Natural killer cell (primary cell): ENCODE measurements around the gene SMG1. TPM values are rescaled to one million over a fixed set of nuclear protein-coding genes. Genes with fewer than 3 reads are reported as not detected.
"Not testable (repeated sequence)": the region's sequence is repeated elsewhere in the genome, so short reads cannot be mapped to it uniquely, and the experiment has no call there.

Experiments used
- ATAC-seq, 3 donors: fragments of 150-1000 bp in 2 of 3; fragments of 200-7000 bp in 1 of 3; cut with Tn5 transposase; 1 replicate in 1 of 3; 2 replicates in 2 of 3; pipeline ENCODE4 v1.10.0; 2021; ENCODE audit warnings: mild to moderate bottlenecking in 2 of 3, moderate library complexity in 2 of 3
- DNase-seq, 2 donors: peaks; one replicate each; pipeline versions ENCODE4 v3.0.0 to v3.0.0-alpha.2; 2013 to 2021; ENCODE audit warnings: mixed read lengths in 1 of 2
- H3K27ac ChIP-seq: one replicate; pipeline ENCODE4 v1.5.1; 2013; ENCODE audit warnings: mild to moderate bottlenecking, low read length
- H3K27me3 ChIP-seq: one replicate; pipeline ENCODE4 v1.6.1; 2013; ENCODE audit warnings: low read length; ENCODE audit not compliant: control insufficient read depth, insufficient read depth
- H3K36me3 ChIP-seq: one replicate; pipeline ENCODE4 v1.6.1; 2013; ENCODE audit warnings: low read length; ENCODE audit not compliant: control insufficient read depth, insufficient read depth
- H3K4me1 ChIP-seq: one replicate; pipeline ENCODE4 v1.6.1; 2013; ENCODE audit warnings: low read length; ENCODE audit not compliant: control insufficient read depth, insufficient read depth
- H3K4me3 ChIP-seq: one replicate; pipeline ENCODE4 v1.5.1; 2013; ENCODE audit warnings: low read length
- H3K9me3 ChIP-seq: one replicate; pipeline ENCODE4 v1.6.1; 2013; ENCODE audit warnings: low read length; ENCODE audit not compliant: control insufficient read depth, insufficient read depth
- H3K27ac Mint-ChIP-seq, 2 donors: one replicate each; pipeline ENCODE4 v1.8.0; 2022; ENCODE audit warnings: mild to moderate bottlenecking in 2 of 2, mixed read lengths in 2 of 2, moderate library complexity in 1 of 2
- H3K27me3 Mint-ChIP-seq, 2 donors: one replicate each; pipeline ENCODE4 v1.8.0; 2022; ENCODE audit warnings: low read depth in 2 of 2, mixed read lengths in 2 of 2
- H3K36me3 Mint-ChIP-seq: one replicate; pipeline ENCODE4 v1.8.0; 2022; ENCODE audit warnings: mixed read lengths
- H3K4me1 Mint-ChIP-seq, 2 donors: one replicate each; pipeline ENCODE4 v1.8.0; 2022; ENCODE audit warnings: mixed read lengths in 2 of 2
- H3K4me3 Mint-ChIP-seq: one replicate; pipeline ENCODE4 v1.8.0; 2022; ENCODE audit warnings: mild to moderate bottlenecking, moderate library complexity, mixed read lengths
- H3K9me3 Mint-ChIP-seq, 2 donors: one replicate each; pipeline ENCODE4 v1.8.0; 2022; ENCODE audit warnings: mixed read lengths in 2 of 2
- WGBS: methylation state at CpG from one replicate; pipeline ENCODE4 v1.1.7; 2013; ENCODE audit warnings: missing lambda C conversion rate; ENCODE audit not compliant: insufficient coverage; 5-methylcytosine and 5-hydroxymethylcytosine counted together
- intact Hi-C: fragments of 100-400 bp; cut with micrococcal nuclease; formaldehyde crosslinking; loops from one replicate; pipeline ENCODE4 v1.14.2; 2022
- total RNA-seq, 4 donors: library from RNA; stranded (reverse); fragments of 120-200 nt in 1 of 4; gene quantifications; one replicate each; pipeline versions ENCODE4 v1.2.3 to v1.2.4, GENCODE V29; 2013 to 2022

Gene SMG1
- total RNA-seq, 3 donors from 2014 or later (not counting 1 experiment from before 2014, with no cell fraction given), result 215 to 253 (median 246) TPM

- H3K27ac ChIP-seq, H3K4me3 ChIP-seq, H3K27me3 ChIP-seq, ATAC-seq, H3K9me3 ChIP-seq, DNase-seq, H3K4me1 ChIP-seq, H3K4me1 Mint-ChIP-seq, intact Hi-C loops, H3K4me3 Mint-ChIP-seq, H3K9me3 Mint-ChIP-seq, H3K27me3 Mint-ChIP-seq, H3K36me3 Mint-ChIP-seq: not testable (repeated sequence)
- peak overlapping the region in 1 of 2 donors; percentile 5 for H3K27ac Mint-ChIP-seq
- peaks cover 23% of the 10 kb centered on the region for H3K36me3 ChIP-seq
- WGBS, result 81% methylated on average over 3 of the region's 4 CpGs
Measured at GRCh38 chr16:18877259-18877658, 48.9 kb downstream of the SMG1 start.

GRCh38 chr16:18876301-18876700 lies 49.9 kb downstream of the SMG1 start:
- H3K27ac ChIP-seq, H3K27ac Mint-ChIP-seq, DNase-seq, H3K27me3 Mint-ChIP-seq, intact Hi-C loops, H3K4me1 ChIP-seq, H3K4me3 Mint-ChIP-seq, H3K4me3 ChIP-seq, H3K36me3 Mint-ChIP-seq, H3K4me1 Mint-ChIP-seq, H3K27me3 ChIP-seq, H3K9me3 Mint-ChIP-seq, ATAC-seq, H3K9me3 ChIP-seq: not testable (repeated sequence)
- WGBS, result 79% methylated on average over 3 of the region's 5 CpGs
- peaks cover 20% of the 10 kb centered on the region for H3K36me3 ChIP-seq

- H3K4me3 ChIP-seq, H3K27ac ChIP-seq, H3K27me3 ChIP-seq, H3K27me3 Mint-ChIP-seq, H3K4me1 Mint-ChIP-seq, H3K36me3 Mint-ChIP-seq, H3K9me3 ChIP-seq, H3K4me1 ChIP-seq, DNase-seq, H3K9me3 Mint-ChIP-seq, intact Hi-C loops: not testable (repeated sequence)
- peaks cover 23% of the 10 kb centered on the region for H3K36me3 ChIP-seq
- 100% methylated on average over 2 of the region's 2 CpGs for WGBS
- H3K4me3 Mint-ChIP-seq, result peak overlapping the region; percentile 9
- peak overlapping the region; percentile 82 to 86 for H3K27ac Mint-ChIP-seq
- peak in 1 of 3 donors; percentile 36 for ATAC-seq
Measured at GRCh38 chr16:18869043-18869771, 57.0 kb downstream of the SMG1 start.

- H3K9me3 ChIP-seq, H3K4me1 ChIP-seq, H3K27me3 ChIP-seq, DNase-seq, H3K27me3 Mint-ChIP-seq, ATAC-seq, H3K4me3 Mint-ChIP-seq, H3K36me3 Mint-ChIP-seq, H3K4me3 ChIP-seq, intact Hi-C loops, H3K27ac ChIP-seq, H3K9me3 Mint-ChIP-seq: not testable (repeated sequence)
- Mint-ChIP-seq H3K27ac (peak overlapping the region in 1 of 2 donors; percentile 61), H3K4me1 (peaks cover 21 to 25% of the 10 kb centered on the region in 2 donors)
- peaks cover 21% of the 10 kb centered on the region for H3K36me3 ChIP-seq
- WGBS, result no CpG with 5 or more reads among the region's 2 CpGs
Measured at GRCh38 chr16:18866277-18866823, 59.9 kb downstream of the SMG1 start.

GRCh38 chr16:18862891-18863290 lies 63.3 kb downstream of the SMG1 start:
- H3K9me3 Mint-ChIP-seq, H3K27me3 Mint-ChIP-seq, H3K27me3 ChIP-seq, H3K27ac ChIP-seq, H3K9me3 ChIP-seq, ATAC-seq, intact Hi-C loops, H3K4me3 Mint-ChIP-seq, H3K4me1 ChIP-seq, H3K4me3 ChIP-seq, DNase-seq: not testable (repeated sequence)
- H3K36me3 Mint-ChIP-seq, result peaks cover 14% of the 10 kb centered on the region
- H3K36me3 ChIP-seq, result peaks cover 14% of the 10 kb centered on the region
- H3K4me1 Mint-ChIP-seq, result peaks cover 14 to 22% of the 10 kb centered on the region in 2 donors
- H3K27ac Mint-ChIP-seq, result peak overlapping the region; percentile 67 to 78
